Uterus (tissue), 4 donors: ENCODE measurements around the gene ANKS6. TPM values are rescaled to one million over a fixed set of nuclear protein-coding genes. Genes with fewer than 3 reads are reported as not detected.

ENCODE experiments used
- DNase-seq, 2 donors: peaks; one replicate each; pipeline ENCODE4 v3.0.0-alpha.2; 2019 to 2020
- H3K27ac ChIP-seq, 2 donors: fragments of 200-600 bp; sonication (generic); 1 replicate in 1 of 2; 2 replicates in 1 of 2; pipeline ENCODE4 v1.5.1; 2016 to 2018
- H3K27me3 ChIP-seq, 2 donors: fragments of 200-600 bp; sonication (generic); one replicate each; pipeline ENCODE4 v1.5.1; 2018 to 2019; ENCODE audit warnings: control low read depth in 1 of 2
- H3K36me3 ChIP-seq, 2 donors: fragments of 200-600 bp; sonication (generic); one replicate each; pipeline ENCODE4 v1.5.1; 2019; ENCODE audit warnings: control low read depth in 1 of 2
- H3K4me1 ChIP-seq, 2 donors: fragments of 200-600 bp; sonication (generic); one replicate each; pipeline ENCODE4 v1.5.1; 2018 to 2019; ENCODE audit warnings: control low read depth in 1 of 2
- H3K4me3 ChIP-seq, 2 donors: fragments of 200-600 bp; sonication (generic); 1 replicate in 1 of 2; 2 replicates in 1 of 2; pipeline ENCODE4 v1.5.1; 2018 to 2019; ENCODE audit warnings: mild to moderate bottlenecking in 1 of 2
- H3K9me3 ChIP-seq, 2 donors: fragments of 200-600 bp; sonication (generic); one replicate each; pipeline ENCODE4 v1.5.1; 2019; ENCODE audit warnings: control low read depth in 1 of 2
- POLR2A ChIP-seq, 2 donors: fragments of 450-650 bp; IDR thresholded peaks; one replicate each; pipeline ENCODE4 v1.6.1; 2016; ENCODE audit warnings: antibody characterized with exemption in 2 of 2, mild to moderate bottlenecking in 1 of 2, moderate library complexity in 1 of 2
- intact Hi-C: fragments of 100-400 bp; cut with DNase I; formaldehyde crosslinking; loops from one replicate; pipeline ENCODE4 v1.15.1; 2023; ENCODE audit warnings: low total_unique reads
- total RNA-seq, 4 donors: library from RNA; depleted of rRNA in 3 of 4; stranded (reverse); fragments of >200 nt in 3 of 4; gene quantifications; one replicate each; pipeline versions ENCODE4 v1.1.0 to v1.2.4, GENCODE V29; 2014 to 2023
- TF ChIP-seq, protein P1 (sequence below), 4 experiments: fragments of 200-600 bp in 2 of 4; fragments of 450-650 bp in 2 of 4; sonication (generic) in 2 of 4; IDR thresholded peaks; one replicate each; pipeline ENCODE4 v1.5.1; 2016 to 2019; ENCODE audit warnings: antibody characterized with exemption in 4 of 4, mild to moderate bottlenecking in 2 of 4, moderate library complexity in 1 of 4
- donor health status: DM: yes; HTN: yes; CAD: no.

ANKS6 gene
- total RNA-seq: 10 to 100 TPM in 3 of 4 donors, 1 to 10 TPM in 1; 2.6 to 26.9 (median 13.7) TPM

DNA sequence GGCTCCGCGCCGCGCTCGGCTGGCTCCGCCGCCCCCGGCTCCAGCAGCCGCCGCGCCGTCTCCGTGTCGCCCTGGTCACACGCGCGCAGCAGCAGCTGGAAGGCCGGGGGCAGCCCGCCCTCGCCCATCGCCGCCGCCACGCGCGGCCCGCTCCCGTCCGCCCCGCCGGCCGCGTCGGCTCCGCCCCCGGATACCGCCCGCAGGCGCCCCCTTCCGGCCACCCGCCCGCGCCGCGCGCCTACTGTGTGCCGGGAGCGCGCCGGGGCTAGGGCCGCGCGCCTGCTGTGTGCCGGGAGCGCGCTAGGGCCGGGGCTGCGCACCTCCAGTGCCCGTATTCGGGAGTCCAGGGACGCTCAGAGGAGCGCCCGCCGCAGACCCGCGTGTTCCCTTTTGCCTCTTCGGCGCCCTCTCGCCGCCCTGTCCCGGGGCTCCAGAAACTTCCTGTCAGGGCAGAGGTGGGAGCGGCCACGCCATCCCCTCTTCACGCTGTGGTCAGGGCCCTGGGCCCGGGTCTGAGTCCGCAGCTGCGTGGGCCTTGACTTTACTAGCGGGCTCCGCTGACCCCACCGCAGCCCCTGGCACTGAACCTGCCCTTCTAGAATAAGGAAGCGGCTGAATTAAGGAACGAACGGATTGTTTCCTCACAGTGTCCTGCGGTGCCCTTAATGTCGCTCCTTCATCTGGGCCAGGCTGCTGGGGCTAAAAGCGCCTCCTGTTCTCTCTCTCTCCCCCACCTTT is at the start of gene ANKS6:
Gene ANKS6 (minus strand): TSS at position 192 of the 738 bp plus-strand sequence. CDS start 64 bp downstream, at position 128.
- TF ChIP-seq, protein P1, sequence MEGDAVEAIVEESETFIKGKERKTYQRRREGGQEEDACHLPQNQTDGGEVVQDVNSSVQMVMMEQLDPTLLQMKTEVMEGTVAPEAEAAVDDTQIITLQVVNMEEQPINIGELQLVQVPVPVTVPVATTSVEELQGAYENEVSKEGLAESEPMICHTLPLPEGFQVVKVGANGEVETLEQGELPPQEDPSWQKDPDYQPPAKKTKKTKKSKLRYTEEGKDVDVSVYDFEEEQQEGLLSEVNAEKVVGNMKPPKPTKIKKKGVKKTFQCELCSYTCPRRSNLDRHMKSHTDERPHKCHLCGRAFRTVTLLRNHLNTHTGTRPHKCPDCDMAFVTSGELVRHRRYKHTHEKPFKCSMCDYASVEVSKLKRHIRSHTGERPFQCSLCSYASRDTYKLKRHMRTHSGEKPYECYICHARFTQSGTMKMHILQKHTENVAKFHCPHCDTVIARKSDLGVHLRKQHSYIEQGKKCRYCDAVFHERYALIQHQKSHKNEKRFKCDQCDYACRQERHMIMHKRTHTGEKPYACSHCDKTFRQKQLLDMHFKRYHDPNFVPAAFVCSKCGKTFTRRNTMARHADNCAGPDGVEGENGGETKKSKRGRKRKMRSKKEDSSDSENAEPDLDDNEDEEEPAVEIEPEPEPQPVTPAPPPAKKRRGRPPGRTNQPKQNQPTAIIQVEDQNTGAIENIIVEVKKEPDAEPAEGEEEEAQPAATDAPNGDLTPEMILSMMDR (IDR thresholded peaks at IDR 0.05): peak in 3 of 4 experiments; percentile 58 to 86 (median 85)
- TF ChIP-seq POLR2A (IDR thresholded peaks at IDR 0.05): peak; percentile 36 to 50
- Histone ChIP-seq H3K4me1 (peaks cover 0 to 5% of the 10 kb centered on the region in 2 donors), H3K4me3 (peak within 1 kb of the TSS; percentile 38 to 87), H3K27me3 (no peaks in the 10 kb centered on the region), H3K27ac (peak within 1 kb of the TSS; percentile 55 to 77), H3K36me3 (no peaks in the 10 kb centered on the region), H3K9me3 (no peaks in the 10 kb centered on the region)
- intact Hi-C loops: no loop called here
- DNase-seq: peak; percentile 71 to 85

DNA sequence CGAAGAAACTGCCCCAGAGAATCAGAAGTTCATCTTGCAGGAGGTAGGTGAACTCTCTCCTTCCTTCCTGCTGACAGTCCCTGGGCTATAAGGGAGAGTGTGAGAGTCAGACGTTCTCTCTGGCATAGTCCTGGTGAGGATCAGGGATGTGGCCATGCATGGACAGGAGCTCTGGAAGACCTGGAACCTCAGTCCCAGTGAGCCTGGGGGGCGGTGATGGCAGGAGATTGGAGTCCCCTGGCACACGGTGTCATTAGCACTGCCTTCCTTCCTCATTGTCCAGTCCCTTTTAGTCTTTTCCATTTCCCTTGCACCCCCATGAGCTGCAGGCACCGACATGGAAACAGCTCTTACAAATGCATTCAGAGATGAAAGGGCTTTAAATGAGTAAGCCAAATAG is 49.7 kb upstream of the ANKS6 start:
- intact Hi-C loops: no loop called here
- Histone ChIP-seq H3K4me1 (no peaks in the 10 kb centered on the region), H3K9me3 (no peaks in the 10 kb centered on the region), H3K4me3 (no peak overlapping the region), H3K27ac (no peak overlapping the region), H3K27me3 (no peaks in the 10 kb centered on the region), H3K36me3 (no peaks in the 10 kb centered on the region)
- DNase-seq: no peak
- TF ChIP-seq, protein P1 (IDR thresholded peaks at IDR 0.05): no peak
- TF ChIP-seq POLR2A (IDR thresholded peaks at IDR 0.05): no peak

DNA sequence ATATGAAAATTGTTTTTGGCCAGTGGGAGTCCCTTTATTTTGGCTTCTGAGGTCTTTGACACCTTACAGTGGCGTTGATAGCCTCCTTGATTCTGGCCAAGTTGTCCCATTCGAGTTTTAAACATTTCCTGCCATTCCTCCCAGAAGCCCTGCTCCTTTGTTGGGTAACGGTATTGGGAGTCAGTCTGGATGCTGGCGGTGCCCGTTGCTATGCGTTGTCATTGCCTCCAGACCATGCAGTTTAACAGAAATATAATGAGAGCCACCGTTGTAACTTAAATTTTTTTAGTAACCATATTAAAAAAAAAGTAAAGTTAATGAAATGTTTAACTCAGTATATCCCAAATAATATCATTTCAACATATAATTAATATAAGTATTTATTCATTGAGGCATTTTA is 46.2 kb upstream of the ANKS6 start:
- no peak overlapping the region for H3K4me3 ChIP-seq
- TF ChIP-seq, protein P1 (IDR thresholded peaks at IDR 0.05): no peak
- no peak for TF ChIP-seq POLR2A (IDR thresholded peaks at IDR 0.05)
- no peaks in the 10 kb centered on the region for H3K9me3 ChIP-seq
- H3K27ac ChIP-seq: no peak overlapping the region
- H3K36me3 ChIP-seq: no peaks in the 10 kb centered on the region
- intact Hi-C loops: no loop called here
- DNase-seq: no peak
- no peaks in the 10 kb centered on the region for H3K27me3 ChIP-seq
- no peaks in the 10 kb centered on the region for H3K4me1 ChIP-seq

DNA sequence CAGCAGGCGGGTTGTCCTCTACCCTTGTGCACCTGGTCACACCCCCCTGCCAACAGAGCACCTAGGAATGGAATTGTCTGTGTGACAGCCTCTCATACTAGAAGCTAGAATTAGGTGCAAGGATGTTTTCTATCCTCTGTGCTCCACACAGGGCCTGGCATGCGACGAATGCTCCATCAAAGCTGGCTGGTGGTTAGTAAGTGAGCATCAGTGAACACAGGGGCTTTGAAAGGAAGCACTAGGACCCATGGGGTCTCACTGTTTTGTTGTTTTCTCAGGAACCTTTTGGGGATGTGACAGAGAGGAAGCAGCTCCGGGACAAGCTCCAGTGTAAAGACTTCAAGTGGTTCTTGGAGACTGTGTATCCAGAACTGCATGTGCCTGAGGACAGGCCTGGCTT is 43.4 kb upstream of the ANKS6 start:
- intact Hi-C loops: no loop called here
- H3K27ac ChIP-seq: no peak overlapping the region
- no peak for DNase-seq
- H3K27me3 ChIP-seq: no peaks in the 10 kb centered on the region
- H3K4me1 ChIP-seq: no peaks in the 10 kb centered on the region
- H3K4me3 ChIP-seq: no peak overlapping the region
- no peaks in the 10 kb centered on the region for H3K36me3 ChIP-seq
- TF ChIP-seq, protein P1 (IDR thresholded peaks at IDR 0.05): no peak
- no peak for TF ChIP-seq POLR2A (IDR thresholded peaks at IDR 0.05)
- H3K9me3 ChIP-seq: no peaks in the 10 kb centered on the region

DNA sequence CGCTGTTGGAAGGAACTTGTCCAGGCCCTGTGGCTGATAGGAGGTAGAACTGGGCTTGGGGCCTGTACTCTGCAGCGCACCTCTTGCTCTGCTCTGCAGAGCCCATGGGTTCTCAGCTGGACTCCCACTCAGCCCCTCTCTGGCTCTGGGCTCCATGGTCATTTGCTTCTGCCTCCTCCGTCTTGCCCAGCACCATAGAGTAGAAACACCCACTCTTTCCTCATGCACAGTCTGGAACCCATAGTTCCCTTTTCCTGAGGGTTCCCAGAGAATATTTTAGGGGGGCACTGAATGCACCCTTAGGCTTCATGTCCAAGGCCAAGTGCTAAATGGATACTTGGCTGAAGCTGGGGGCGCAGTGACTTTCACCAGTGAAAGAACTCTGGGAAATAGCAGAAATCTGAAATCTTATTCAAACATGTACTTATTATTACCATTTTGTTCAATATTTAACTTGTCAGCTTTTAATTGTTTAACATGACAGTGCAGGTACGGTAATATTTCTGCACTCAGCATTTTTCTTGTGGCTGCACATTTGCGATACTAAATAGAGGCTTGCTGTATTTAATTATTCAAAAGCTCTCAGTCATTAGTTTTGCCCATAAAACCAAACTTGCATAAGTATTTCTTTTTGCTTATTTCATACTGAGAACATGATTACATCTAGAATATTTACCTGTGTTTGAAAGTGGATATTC is 42.7 kb upstream of the ANKS6 start:
- DNase-seq: no peak
- no peaks in the 10 kb centered on the region for H3K4me1 ChIP-seq
- no peaks in the 10 kb centered on the region for H3K9me3 ChIP-seq
- H3K27ac ChIP-seq: no peak overlapping the region
- no peak for TF ChIP-seq POLR2A (IDR thresholded peaks at IDR 0.05)
- TF ChIP-seq, protein P1 (IDR thresholded peaks at IDR 0.05): no peak
- intact Hi-C loops: no loop called here
- H3K4me3 ChIP-seq: no peak overlapping the region
- H3K36me3 ChIP-seq: no peaks in the 10 kb centered on the region
- no peaks in the 10 kb centered on the region for H3K27me3 ChIP-seq
